HCT116 (cell line): ENCODE results near the gene GALNT11. TPM values are rescaled to one million over a fixed set of nuclear protein-coding genes. Genes with fewer than 3 reads are reported as not detected.
"Not testable (repeated sequence)": the region's sequence is repeated elsewhere in the genome, so short reads cannot be mapped to it uniquely, and the experiment has no call there.

ENCODE experiments used
- ATAC-seq: fragments of 200-7000 bp; cut with Tn5 transposase; 2 replicates; pipeline ENCODE4 v1.9.1; 2020; ENCODE audit warnings: mild to moderate bottlenecking, moderate library complexity
- BruUV-seq: library from RNA; stranded (reverse); fragments of 400-500 nt; replicated peaks from 2 replicates; lab custom pipeline; 2021; lab: Mats Ljungman, UMichigan
- CTCF ChIA-PET: fragments of 300-600 bp; sonication (Branson Sonifier 250); formaldehyde crosslinking; loops from one replicate; lab custom pipeline; 2021; ENCODE audit warnings: antibody characterized with exemption; lab: Charles Lee
- POLR2A ChIA-PET: fragments of 300-600, 350-600 bp; sonication (Branson Sonifier 250); formaldehyde crosslinking; loops from one replicate; lab custom pipeline; 2021; ENCODE audit warnings: antibody characterized with exemption; lab: Charles Lee
- RAD21 ChIA-PET, 2 experiments: fragments of 300-600 bp; sonication (Branson Sonifier 250); formaldehyde crosslinking; loops; one replicate each; lab custom pipeline; 2023; ENCODE audit warnings: low total read pairs in 2 of 2; ENCODE audit not compliant: uncharacterized antibody in 2 of 2, unreplicated experiment in 2 of 2, low non-redundant PET in 1 of 2; lab: Charles Lee
- DNase-seq: peaks from one replicate; pipeline ENCODE4 v3.0.0-alpha.2; 2010; ENCODE audit warnings: low read depth, low spot score
- H2AFZ ChIP-seq: fragments of 200-600 bp; shearing (Covaris generic), sonication (generic); 2 replicates; pipeline ENCODE4 v1.6.1; 2017; ENCODE audit warnings: low read depth, mixed run types, mixed read lengths, antibody characterized with exemption, low read length; ENCODE audit not compliant: poor library complexity, severe bottlenecking
- H3K27ac ChIP-seq: 2 replicates; pipeline ENCODE4 v1.5.1; 2012; ENCODE audit warnings: low read depth, low read length
- H3K27me3 ChIP-seq: fragments of 200-600 bp; sonication (generic); 2 replicates; pipeline ENCODE4 v1.6.1; 2016; ENCODE audit warnings: mixed run types, low read length, mixed read lengths; ENCODE audit not compliant: insufficient read depth
- H3K36me3 ChIP-seq, 2 experiments: fragments of 200-500 bp in 1 of 2; fragments of 200-600 bp in 1 of 2; sonication (Bioruptor generic) in 1 of 2; sonication (generic) in 1 of 2; 2 replicates each; pipeline versions ENCODE4 v1.5.1 to v1.6.1; 2014 to 2016; ENCODE audit warnings: low read length in 2 of 2, inconsistent platforms in 1 of 2, mixed read lengths in 1 of 2, mixed run types in 1 of 2; ENCODE audit not compliant: insufficient read depth in 2 of 2, control insufficient read depth in 1 of 2
- H3K4me1 ChIP-seq, 2 experiments: fragments of 200-600 bp in 1 of 2; sonication (generic) in 1 of 2; 2 replicates each; pipeline versions ENCODE4 v1.5.1 to v1.6.1; 2012 to 2017; ENCODE audit warnings: low read length in 2 of 2, inconsistent platforms in 1 of 2, mild to moderate bottlenecking in 1 of 2, mixed read lengths in 1 of 2, mixed run types in 1 of 2, moderate library complexity in 1 of 2; ENCODE audit not compliant: insufficient read depth in 2 of 2, control insufficient read depth in 1 of 2
- H3K4me2 ChIP-seq: fragments of 200-600 bp; sonication (generic); 2 replicates; pipeline ENCODE4 v1.6.1; 2017; ENCODE audit warnings: mixed run types, low read length, mixed read lengths
- H3K4me3 ChIP-seq, 2 experiments: fragments of 200-600 bp in 1 of 2; sonication (generic) in 1 of 2; replicated peaks in 1 of 2; 2 replicates each; pipeline ENCODE4 v1.5.1; 2011 to 2016; ENCODE audit warnings: low read length in 2 of 2, control low read depth in 1 of 2, low read depth in 1 of 2, mild to moderate bottlenecking in 1 of 2, mixed read lengths in 1 of 2, mixed run types in 1 of 2
- H3K79me2 ChIP-seq: fragments of 200-600 bp; sonication (generic); 2 replicates; pipeline ENCODE4 v1.6.1; 2017; ENCODE audit warnings: mild to moderate bottlenecking, mixed run types, low read length, moderate library complexity, mixed read lengths; ENCODE audit not compliant: insufficient read depth
- H3K9ac ChIP-seq: fragments of 200-600 bp; sonication (generic); 2 replicates; pipeline ENCODE4 v1.6.1; 2016; ENCODE audit warnings: low read length, mixed read lengths
- H3K9me2 ChIP-seq: fragments of 200-600 bp; sonication (generic), shearing (Covaris generic); 2 replicates; pipeline ENCODE4 v1.6.1; 2017; ENCODE audit warnings: mixed run types, mild to moderate bottlenecking, moderate library complexity; ENCODE audit not compliant: insufficient read depth
- H3K9me3 ChIP-seq, 2 experiments: fragments of 200-500 bp in 1 of 2; fragments of 200-600 bp in 1 of 2; sonication (Bioruptor generic) in 1 of 2; sonication (generic) in 1 of 2; 2 replicates each; pipeline ENCODE4 v1.6.1; 2014 to 2017; ENCODE audit warnings: low read length in 2 of 2, mixed read lengths in 2 of 2, inconsistent platforms in 1 of 2, low read depth in 1 of 2, mild to moderate bottlenecking in 1 of 2, mixed run types in 1 of 2, moderate library complexity in 1 of 2; ENCODE audit not compliant: control insufficient read depth in 1 of 2, insufficient read depth in 1 of 2
- H4K20me1 ChIP-seq: fragments of 200-600 bp; sonication (generic), shearing (Covaris generic); 2 replicates; pipeline ENCODE4 v1.6.1; 2017; ENCODE audit warnings: mixed run types, mild to moderate bottlenecking, moderate library complexity; ENCODE audit not compliant: insufficient read depth
- FOSL1 ChIP-seq: IDR thresholded peaks from 2 replicates; pipeline ENCODE4 v1.6.1; 2012; ENCODE audit warnings: low read depth
- POLR2A ChIP-seq: IDR thresholded peaks from 2 replicates; pipeline ENCODE4 v1.7.0; 2011; ENCODE audit warnings: borderline replicate concordance; ENCODE audit not compliant: insufficient read depth, insufficient read length; ENCODE audit errors: extremely low read depth
- SP1 ChIP-seq: IDR thresholded peaks from 2 replicates; pipeline ENCODE4 v1.6.1; 2012; ENCODE audit warnings: low read depth
- SRF ChIP-seq: IDR thresholded peaks from 2 replicates; pipeline ENCODE4 v1.6.1; 2012; ENCODE audit warnings: low read depth
- TCF7L2 ChIP-seq: IDR thresholded peaks from 2 replicates; pipeline ENCODE4 v1.7.0; 2011; ENCODE audit warnings: borderline replicate concordance, inconsistent platforms; ENCODE audit not compliant: insufficient read depth, insufficient read length; ENCODE audit errors: extremely low read depth
- intact Hi-C: fragments of 100-400 bp; cut with micrococcal nuclease; formaldehyde crosslinking; loops from 2 replicates; pipeline ENCODE4 v1.10.0; 2022
- total RNA-seq: library from RNA; stranded (reverse); gene quantifications from one replicate; pipeline ENCODE4 v1.2.1, GENCODE V29; 2021; ENCODE audit not compliant: unreplicated experiment
- TF ChIP-seq, protein P1 (sequence below): IDR thresholded peaks from 2 replicates; pipeline ENCODE4 v1.6.1; 2012; ENCODE audit warnings: low read depth

Gene GALNT11
- total RNA-seq, 1 experiment from 2014 or later, result 28.9 TPM

DNA sequence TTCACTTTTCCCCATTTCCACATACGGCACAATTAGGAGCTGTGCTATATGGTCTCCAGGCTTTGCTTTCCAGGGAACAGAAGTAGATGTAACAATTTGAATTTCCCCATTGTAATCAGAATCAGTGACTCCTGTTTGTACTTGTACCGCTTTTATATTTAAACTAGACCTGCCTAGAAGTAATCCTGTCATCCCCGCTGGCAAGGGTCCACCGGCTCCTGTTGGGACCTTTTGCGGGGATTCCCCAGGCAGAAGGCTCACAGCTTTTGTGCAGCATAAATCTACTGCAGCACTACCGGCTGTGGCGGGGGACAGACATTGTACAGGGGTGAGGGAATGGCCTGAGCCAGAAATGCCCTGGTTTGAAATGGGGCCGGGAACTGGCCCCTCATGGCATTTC lies 17.6 kb downstream of the GALNT11 start:
- H3K9me2 ChIP-seq, H3K4me1 ChIP-seq, DNase-seq, BruUV-seq, H3K4me2 ChIP-seq, RAD21 ChIA-PET, H2AFZ ChIP-seq, CTCF ChIA-PET, ATAC-seq, H3K9me3 ChIP-seq, H3K36me3 ChIP-seq, H3K4me3 ChIP-seq, POLR2A ChIA-PET, H4K20me1 ChIP-seq, H3K27me3 ChIP-seq, intact Hi-C loops, H3K27ac ChIP-seq, H3K9ac ChIP-seq: not testable (repeated sequence)
- H3K79me2 ChIP-seq, result peaks cover 35% of the 10 kb centered on the region

DNA sequence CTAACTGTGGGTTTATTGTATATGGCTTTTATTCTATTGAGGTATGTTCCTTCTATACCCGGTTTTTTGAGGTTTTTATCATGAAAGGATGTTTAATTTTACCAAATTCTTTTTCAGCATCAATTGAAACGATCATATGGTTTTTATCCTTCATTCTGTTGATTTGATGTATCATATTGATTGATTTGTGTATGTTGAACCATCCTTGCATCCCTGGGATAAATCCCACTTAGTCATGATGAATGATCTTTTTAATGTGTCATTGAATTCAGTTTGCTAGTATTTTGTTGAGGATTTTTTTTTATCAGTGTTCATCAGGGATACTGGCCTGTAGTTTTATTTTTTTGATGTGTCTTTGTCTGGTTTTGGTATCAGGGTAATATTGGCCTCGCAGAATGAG lies 19.4 kb downstream of the GALNT11 start:
- H3K9me2 ChIP-seq, RAD21 ChIA-PET, H3K9ac ChIP-seq, H3K27me3 ChIP-seq, DNase-seq, H3K4me1 ChIP-seq, H3K9me3 ChIP-seq, H3K4me2 ChIP-seq, H2AFZ ChIP-seq, BruUV-seq, H3K4me3 ChIP-seq, ATAC-seq, intact Hi-C loops, H4K20me1 ChIP-seq, H3K27ac ChIP-seq, H3K36me3 ChIP-seq, POLR2A ChIA-PET, CTCF ChIA-PET: not testable (repeated sequence)
- peaks cover 27% of the 10 kb centered on the region for H3K79me2 ChIP-seq

DNA sequence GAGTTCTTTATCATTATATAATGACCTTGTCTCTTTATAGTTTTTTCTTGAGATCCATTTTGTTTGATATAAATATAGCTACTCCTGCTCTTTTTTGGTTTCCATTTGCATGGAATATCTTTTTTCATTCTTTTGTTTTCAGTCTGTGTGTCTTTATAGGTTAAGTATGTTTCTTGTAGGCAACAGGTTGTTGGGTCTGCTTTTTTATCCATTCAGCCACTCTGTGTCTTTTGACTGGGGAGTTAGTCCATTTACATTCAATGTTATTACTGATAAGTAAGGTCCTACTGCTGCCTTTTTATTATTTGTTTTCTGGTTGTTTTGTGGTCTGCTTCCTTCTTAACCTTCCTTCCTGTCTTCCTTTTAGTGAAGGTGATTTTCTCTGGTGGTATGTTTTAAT lies 21.1 kb downstream of the GALNT11 start:
- Histone ChIP-seq H3K27me3 (no peaks in the 10 kb centered on the region), H3K79me2 (peaks cover 32% of the 10 kb centered on the region), H3K4me1 (no peaks in the 10 kb centered on the region), H2AFZ (no peak overlapping the region), H3K9me2 (no peaks in the 10 kb centered on the region), H3K9me3 (peaks cover 0 to 5% of the 10 kb centered on the region in 2 experiments; a peak in 1 of 4 replicates), H3K4me3 (no peak overlapping the region), H3K27ac (no peak overlapping the region), H3K4me2 (no peak overlapping the region), H3K36me3 (0 out of 4 replicates have a peak, but pooled peaks cover 0 to 2% of the 10 kb centered on the region in 2 experiments), H3K9ac (no peak overlapping the region), H4K20me1 (0 out of 2 replicates have a peak, but pooled peaks cover 4% of the 10 kb centered on the region)
- ATAC-seq (no peak), DNase-seq (no peak)
- CTCF ChIA-PET, result no interaction called here
- TF ChIP-seq POLR2A, result no peak
- no peak for TF ChIP-seq SRF
- no peak for TF ChIP-seq TCF7L2
- TF ChIP-seq SP1, result no peak
- TF ChIP-seq FOSL1, result no peak
- TF ChIP-seq, protein P1, sequence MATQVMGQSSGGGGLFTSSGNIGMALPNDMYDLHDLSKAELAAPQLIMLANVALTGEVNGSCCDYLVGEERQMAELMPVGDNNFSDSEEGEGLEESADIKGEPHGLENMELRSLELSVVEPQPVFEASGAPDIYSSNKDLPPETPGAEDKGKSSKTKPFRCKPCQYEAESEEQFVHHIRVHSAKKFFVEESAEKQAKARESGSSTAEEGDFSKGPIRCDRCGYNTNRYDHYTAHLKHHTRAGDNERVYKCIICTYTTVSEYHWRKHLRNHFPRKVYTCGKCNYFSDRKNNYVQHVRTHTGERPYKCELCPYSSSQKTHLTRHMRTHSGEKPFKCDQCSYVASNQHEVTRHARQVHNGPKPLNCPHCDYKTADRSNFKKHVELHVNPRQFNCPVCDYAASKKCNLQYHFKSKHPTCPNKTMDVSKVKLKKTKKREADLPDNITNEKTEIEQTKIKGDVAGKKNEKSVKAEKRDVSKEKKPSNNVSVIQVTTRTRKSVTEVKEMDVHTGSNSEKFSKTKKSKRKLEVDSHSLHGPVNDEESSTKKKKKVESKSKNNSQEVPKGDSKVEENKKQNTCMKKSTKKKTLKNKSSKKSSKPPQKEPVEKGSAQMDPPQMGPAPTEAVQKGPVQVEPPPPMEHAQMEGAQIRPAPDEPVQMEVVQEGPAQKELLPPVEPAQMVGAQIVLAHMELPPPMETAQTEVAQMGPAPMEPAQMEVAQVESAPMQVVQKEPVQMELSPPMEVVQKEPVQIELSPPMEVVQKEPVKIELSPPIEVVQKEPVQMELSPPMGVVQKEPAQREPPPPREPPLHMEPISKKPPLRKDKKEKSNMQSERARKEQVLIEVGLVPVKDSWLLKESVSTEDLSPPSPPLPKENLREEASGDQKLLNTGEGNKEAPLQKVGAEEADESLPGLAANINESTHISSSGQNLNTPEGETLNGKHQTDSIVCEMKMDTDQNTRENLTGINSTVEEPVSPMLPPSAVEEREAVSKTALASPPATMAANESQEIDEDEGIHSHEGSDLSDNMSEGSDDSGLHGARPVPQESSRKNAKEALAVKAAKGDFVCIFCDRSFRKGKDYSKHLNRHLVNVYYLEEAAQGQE, result no peak
- no TSS peak for BruUV-seq
- RAD21 ChIA-PET, result no interaction called here
- POLR2A ChIA-PET, result no interaction called here
- intact Hi-C loops, result no loop called here
